Stimulated activated CD8-positive, alpha-beta memory T cell treated with anti-CD3 and anti-CD28 coated beads, Interleukin-7, amount 100 ng/mL, for 24 hours (primary cell): ENCODE results near the gene STAT6.

Experiments
- DNase-seq: peaks from one replicate; pipeline ENCODE4 v3.0.0-alpha.2; 2020; ENCODE audit warnings: low read depth

STAT6 gene

GRCh38 chr12:57111031-57111734 lies at the start of gene STAT6:
Gene STAT6, minus strand, starts transcription at chr12:57111362. Its CDS starts 3,084 bp downstream, at chr12:57108278.
- no peak for DNase-seq

GRCh38 chr12:57160741-57161140 lies 49.6 kb upstream of the STAT6 start:
- no peak for DNase-seq

GRCh38 chr12:57160040-57160439 lies 48.9 kb upstream of the STAT6 start:
- DNase-seq = no peak

- no peak for DNase-seq
These were observed 48.1 kb upstream of the STAT6 start for GRCh38 chr12:57159311-57159710.

- DNase-seq = no peak
These were observed 47.5 kb upstream of the STAT6 start for GRCh38 chr12:57158665-57159064.

GRCh38 chr12:57158186-57158585 lies 47.0 kb upstream of the STAT6 start:
- no peak for DNase-seq

GRCh38 chr12:57157588-57158173 lies 46.5 kb upstream of the STAT6 start:
- no peak for DNase-seq

- DNase-seq = no peak
These were observed 45.7 kb upstream of the STAT6 start for GRCh38 chr12:57156701-57157403.

GRCh38 chr12:57154804-57155434 lies 43.8 kb upstream of the STAT6 start:
- DNase-seq = no peak

GRCh38 chr12:57154076-57154475 lies 42.9 kb upstream of the STAT6 start:
- DNase-seq = no peak

GRCh38 chr12:57153415-57153997 lies 42.3 kb upstream of the STAT6 start:
- DNase-seq = no peak

GRCh38 chr12:57152639-57153038 lies 41.5 kb upstream of the STAT6 start:
- DNase-seq = no peak

- DNase-seq = no peak
These were observed 40.8 kb upstream of the STAT6 start for GRCh38 chr12:57151741-57152630.

GRCh38 chr12:57150400-57151000 lies 39.3 kb upstream of the STAT6 start:
- no peak for DNase-seq

GRCh38 chr12:57149245-57149900 lies 38.2 kb upstream of the STAT6 start:
- no peak for DNase-seq

- DNase-seq = no peak
These were observed 37.5 kb upstream of the STAT6 start for GRCh38 chr12:57148469-57149244.

GRCh38 chr12:57146961-57147944 lies 36.1 kb upstream of the STAT6 start, which contains the start of gene LRP1-AS:
Gene LRP1-AS, minus strand, starts transcription at chr12:57147619.
- DNase-seq = no peak

GRCh38 chr12:57146092-57146491 lies 34.9 kb upstream of the STAT6 start:
- DNase-seq = no peak
